HG02678 (cell line): ENCODE data around the gene PVALB.

Experiments used
- ATAC-seq: cut with Tn5 transposase; IDR thresholded peaks from one replicate; pipeline ENCODE4 v1.9.1; 2021; ENCODE audit warnings: mild to moderate bottlenecking, moderate library complexity; ENCODE audit not compliant: unreplicated experiment

The PVALB gene

GRCh38 chr22:36816636-36817524, at the start of gene PVALB:
PVALB (minus strand) TSS chr22:36817035; CDS start chr22:36817005, 30 bp downstream.
- no peak for ATAC-seq

- no peak for ATAC-seq
Observed at GRCh38 chr22:36865346-36865745, 48.5 kb upstream of the PVALB start.

GRCh38 chr22:36864454-36865215, 47.8 kb upstream of the PVALB start:
- no peak for ATAC-seq

- ATAC-seq, result no peak
Observed at GRCh38 chr22:36863979-36864378, 47.1 kb upstream of the PVALB start.

GRCh38 chr22:36863281-36863680, 46.4 kb upstream of the PVALB start:
- ATAC-seq, result no peak

- no peak for ATAC-seq
Observed at GRCh38 chr22:36862251-36863242, 45.7 kb upstream of the PVALB start.

GRCh38 chr22:36860821-36861659, 44.2 kb upstream of the PVALB start, which contains the start of gene NCF4:
NCF4 (plus strand) TSS chr22:36861006; CDS start chr22:36861172, 166 bp downstream.
- ATAC-seq, result peak; percentile 60

GRCh38 chr22:36860438-36860820, 43.6 kb upstream of the PVALB start:
- no peak for ATAC-seq

- no peak for ATAC-seq
Observed at GRCh38 chr22:36860017-36860416, 43.2 kb upstream of the PVALB start.

- no peak for ATAC-seq
Observed at GRCh38 chr22:36858966-36859365, 42.1 kb upstream of the PVALB start.

- ATAC-seq, result no peak
Observed at GRCh38 chr22:36858156-36858555, 41.3 kb upstream of the PVALB start.

- ATAC-seq, result no peak
Observed at GRCh38 chr22:36856792-36857135, 39.9 kb upstream of the PVALB start.

- ATAC-seq, result peak; percentile 22
Observed at GRCh38 chr22:36856121-36856791, 39.4 kb upstream of the PVALB start.

GRCh38 chr22:36855478-36855877, 38.6 kb upstream of the PVALB start:
- ATAC-seq, result no peak

- ATAC-seq, result no peak
Observed at GRCh38 chr22:36853407-36854099, 36.7 kb upstream of the PVALB start.

GRCh38 chr22:36852056-36852973, 35.5 kb upstream of the PVALB start:
- no peak for ATAC-seq

- no peak for ATAC-seq
Observed at GRCh38 chr22:36850682-36851081, 33.8 kb upstream of the PVALB start.

- no peak for ATAC-seq
Observed at GRCh38 chr22:36850056-36850455, 33.2 kb upstream of the PVALB start.
